ENCODE results near the gene ATP6V0D1.

DNA sequence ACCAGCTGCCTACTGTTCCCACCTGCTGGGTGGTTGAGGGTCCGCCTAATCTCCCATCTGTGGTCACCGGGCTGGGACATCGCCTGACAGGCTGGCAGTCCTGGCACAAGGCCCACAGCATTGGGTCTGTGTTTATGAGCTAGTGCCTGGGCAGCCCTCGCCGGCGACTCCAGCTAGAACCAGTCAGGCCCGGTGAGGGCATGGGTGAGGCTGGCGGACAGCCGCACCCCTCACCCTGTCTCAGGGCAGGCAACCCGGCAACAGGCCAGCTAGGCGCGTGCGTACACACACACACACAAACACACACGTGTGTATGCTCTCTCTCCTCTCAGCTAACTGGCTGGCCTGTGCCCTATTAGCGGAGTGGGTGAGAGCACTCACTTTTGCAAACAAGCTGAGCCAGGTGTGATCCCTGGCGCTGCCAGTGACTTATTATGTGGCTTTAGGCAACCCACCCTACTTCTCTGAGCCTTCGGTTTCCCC lies 39.6 kb downstream of the ATP6V0D1 start:
- TF ChIP-seq CTCF (conservative IDR thresholded peaks at IDR 0.05) = no peak
- no peak for TF ChIP-seq ZFX (IDR thresholded peaks at IDR 0.05)
